Mesodermal cell (in vitro differentiated cells): Measurements from ENCODE around the gene C3orf22.
"Not testable (repeated sequence)": the region's sequence is repeated elsewhere in the genome, so short reads cannot be mapped to it uniquely, and the experiment has no call there.

Source experiments
- H3K27ac ChIP-seq: 2 replicates; pipeline ENCODE4 v1.7.0; 2013; ENCODE audit warnings: mild to moderate bottlenecking, low read depth, low read length, moderate library complexity; ENCODE audit not compliant: severe bottlenecking
- H3K36me3 ChIP-seq: 2 replicates; pipeline ENCODE4 v1.7.1; 2013; ENCODE audit warnings: mild to moderate bottlenecking, low read length, moderate library complexity; ENCODE audit not compliant: control insufficient read depth, insufficient read depth
- H3K4me1 ChIP-seq: one replicate; pipeline ENCODE4 v1.7.1; 2013; ENCODE audit warnings: mild to moderate bottlenecking, low read length; ENCODE audit not compliant: insufficient read depth, control insufficient read depth, poor library complexity, severe bottlenecking
- H3K4me3 ChIP-seq: 2 replicates; pipeline ENCODE4 v1.7.0; 2013; ENCODE audit warnings: low read length, control low read depth, mild to moderate bottlenecking; ENCODE audit not compliant: insufficient read depth, poor library complexity, severe bottlenecking; ENCODE audit errors: extremely low read depth
- H3K9me3 ChIP-seq: 2 replicates; pipeline ENCODE4 v1.7.1; 2013; ENCODE audit warnings: mild to moderate bottlenecking, low read length, moderate library complexity; ENCODE audit not compliant: control insufficient read depth
- WGBS, 2 experiments: methylation state at CpG; one replicate each; pipeline ENCODE4 v1.1.5; 2013; ENCODE audit warnings: missing lambda C conversion rate in 2 of 2; ENCODE audit not compliant: insufficient coverage in 2 of 2; 5-methylcytosine and 5-hydroxymethylcytosine counted together

The C3orf22 gene

GRCh38 chr3:126534716-126535115 is 24.0 kb downstream of the C3orf22 start:
- H3K36me3 ChIP-seq, H3K4me1 ChIP-seq, H3K4me3 ChIP-seq, H3K27ac ChIP-seq, H3K9me3 ChIP-seq: not testable (repeated sequence)
- 67 to 68% methylated on average over 1 to 3 of the region's 7 CpGs for WGBS, 2 experiments

- Histone ChIP-seq H3K27ac (no peak overlapping the region), H3K4me1 (no peaks in the 10 kb centered on the region), H3K4me3 (no peak overlapping the region), H3K36me3 (no peaks in the 10 kb centered on the region), H3K9me3 (no peaks in the 10 kb centered on the region)
Measured at GRCh38 chr3:126533506-126533905, 25.2 kb downstream of the C3orf22 start.

DNA sequence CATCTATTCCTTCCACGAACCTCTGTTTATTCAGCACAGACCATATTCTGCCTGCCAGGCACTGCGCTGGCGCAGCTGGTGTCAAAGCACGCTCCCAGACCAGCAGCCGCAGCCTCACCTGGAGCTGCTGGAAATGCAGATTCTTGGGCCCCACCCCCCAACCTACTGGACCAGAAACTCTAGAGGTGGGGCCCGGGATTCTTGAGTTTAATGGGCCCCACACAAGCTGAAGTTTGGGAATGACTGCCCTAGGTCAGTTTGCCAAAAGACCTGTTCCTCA is 27.7 kb downstream of the C3orf22 start:
- Histone ChIP-seq H3K27ac (no peak overlapping the region), H3K4me3 (no peak overlapping the region)
- 89 to 94% methylated on average over 6 of the region's 6 CpGs for WGBS, 2 experiments

DNA sequence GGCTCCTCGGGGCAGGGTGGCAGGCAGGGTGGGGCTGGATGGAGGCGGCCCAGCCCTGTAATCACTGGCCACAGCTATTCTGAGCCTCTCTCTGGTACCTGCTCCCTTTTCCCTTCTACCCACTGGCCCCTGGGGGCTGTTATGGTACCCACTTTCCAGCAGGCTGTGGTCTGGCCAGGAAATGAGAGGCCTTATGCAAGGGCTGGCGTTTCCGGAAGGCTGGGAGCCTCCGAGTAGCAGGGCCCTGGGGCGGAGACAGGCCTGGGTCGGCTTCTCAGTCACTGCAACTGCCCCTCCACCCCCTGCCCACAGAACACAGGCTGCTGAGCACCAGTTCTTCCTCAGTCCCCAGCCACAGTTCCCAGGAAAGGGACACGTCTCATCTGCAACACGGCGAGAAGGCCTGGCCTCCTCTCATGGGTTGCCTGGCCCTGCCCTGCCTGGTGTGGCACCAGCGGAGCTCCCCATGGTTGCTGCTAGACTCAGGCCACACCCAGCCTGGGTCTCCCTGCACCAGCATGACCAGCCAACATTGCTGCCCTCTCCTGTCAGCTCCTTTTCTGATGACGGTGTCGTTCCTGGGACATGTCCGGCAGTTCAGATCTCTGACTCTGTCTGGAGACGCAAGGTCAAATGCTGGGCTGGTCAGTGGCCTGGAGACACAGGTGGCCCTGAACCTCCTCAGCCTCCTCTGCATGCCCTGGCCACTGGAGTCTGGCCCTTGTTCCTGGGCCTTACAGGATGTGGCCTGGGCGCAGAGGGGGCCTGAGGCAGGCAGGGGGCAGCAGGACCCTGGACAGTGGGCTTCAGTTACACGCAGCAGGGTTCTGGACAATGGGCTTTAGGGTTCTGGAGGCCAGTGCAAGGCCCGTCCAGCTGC is 28.3 kb downstream of the C3orf22 start:
- Histone ChIP-seq H3K4me3 (no peak overlapping the region), H3K4me1 (no peaks in the 10 kb centered on the region), H3K27ac (no peak overlapping the region), H3K9me3 (no peaks in the 10 kb centered on the region), H3K36me3 (no peaks in the 10 kb centered on the region)
- WGBS, 2 experiments = 85 to 86% methylated on average over 18 of the region's 18 CpGs

More for the DNA sequence above, 27.7 kb downstream of the C3orf22 start:
- Histone ChIP-seq H3K36me3 (no peaks in the 10 kb centered on the region), H3K4me1 (no peaks in the 10 kb centered on the region), H3K9me3 (no peaks in the 10 kb centered on the region)

DNA sequence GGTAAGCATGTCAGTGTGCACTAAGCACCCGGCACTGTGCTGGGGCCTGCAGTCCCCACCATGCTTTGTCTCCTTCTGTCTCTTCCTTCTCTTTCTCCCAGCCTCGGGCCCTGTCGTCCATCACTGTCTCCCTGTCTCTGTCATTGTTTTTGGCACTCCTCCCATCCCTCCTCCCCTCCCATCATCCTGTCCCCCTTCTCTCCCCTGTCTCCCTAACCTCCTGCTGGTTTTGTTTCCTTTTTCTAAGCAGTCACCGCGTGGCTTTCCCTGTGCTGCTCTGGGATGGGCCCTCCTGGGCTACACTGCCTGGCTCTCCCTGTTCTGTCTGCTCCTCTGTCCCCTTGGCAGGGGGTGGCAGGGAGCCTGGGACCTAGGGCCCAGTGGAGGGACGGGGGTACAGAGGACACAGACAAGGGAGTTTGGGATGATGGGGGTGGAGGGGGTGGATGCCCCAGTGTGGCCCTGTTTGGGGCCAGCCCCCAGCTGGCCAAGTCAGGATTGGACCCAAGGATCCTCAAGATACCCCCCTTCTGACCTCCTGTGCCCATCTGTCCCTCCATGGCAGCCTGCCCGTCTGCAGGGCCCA is 29.1 kb downstream of the C3orf22 start:
- H3K27ac ChIP-seq = no peak overlapping the region
- H3K9me3 ChIP-seq = no peaks in the 10 kb centered on the region
- H3K36me3 ChIP-seq = no peaks in the 10 kb centered on the region
- 58 to 67% methylated on average over 6 of the region's 7 CpGs for WGBS, 2 experiments
- H3K4me1 ChIP-seq = no peaks in the 10 kb centered on the region
- no peak overlapping the region for H3K4me3 ChIP-seq

GRCh38 chr3:126528800-126529541 is 29.8 kb downstream of the C3orf22 start:
- 91 to 96% methylated on average over 9 to 13 of the region's 14 CpGs for WGBS, 2 experiments
- Histone ChIP-seq H3K27ac (no peak overlapping the region), H3K4me3 (no peak overlapping the region), H3K36me3 (no peaks in the 10 kb centered on the region), H3K4me1 (no peaks in the 10 kb centered on the region), H3K9me3 (no peaks in the 10 kb centered on the region)

GRCh38 chr3:126528419-126528799 is 30.3 kb downstream of the C3orf22 start:
- no peaks in the 10 kb centered on the region for H3K4me1 ChIP-seq
- H3K4me3 ChIP-seq = no peak overlapping the region
- 67 to 79% methylated on average over 1 to 2 of the region's 5 CpGs for WGBS, 2 experiments
- no peaks in the 10 kb centered on the region for H3K9me3 ChIP-seq
- H3K36me3 ChIP-seq = no peaks in the 10 kb centered on the region
- H3K27ac ChIP-seq = no peak overlapping the region

- Histone ChIP-seq H3K4me1 (no peaks in the 10 kb centered on the region), H3K27ac (no peak overlapping the region), H3K9me3 (no peaks in the 10 kb centered on the region), H3K4me3 (no peak overlapping the region), H3K36me3 (no peaks in the 10 kb centered on the region)
- WGBS, 2 experiments = 65 to 71% methylated on average over 4 of the region's 6 CpGs
Measured at GRCh38 chr3:126527455-126528211, 31.1 kb downstream of the C3orf22 start.

- no peaks in the 10 kb centered on the region for H3K4me1 ChIP-seq
- H3K36me3 ChIP-seq = no peaks in the 10 kb centered on the region
- no peak overlapping the region for H3K4me3 ChIP-seq
- WGBS, 2 experiments = 74 to 89% methylated on average over 3 to 5 of the region's 7 CpGs
- H3K27ac ChIP-seq = no peak overlapping the region
- H3K9me3 ChIP-seq = no peaks in the 10 kb centered on the region
Measured at GRCh38 chr3:126527006-126527405, 31.7 kb downstream of the C3orf22 start.

DNA sequence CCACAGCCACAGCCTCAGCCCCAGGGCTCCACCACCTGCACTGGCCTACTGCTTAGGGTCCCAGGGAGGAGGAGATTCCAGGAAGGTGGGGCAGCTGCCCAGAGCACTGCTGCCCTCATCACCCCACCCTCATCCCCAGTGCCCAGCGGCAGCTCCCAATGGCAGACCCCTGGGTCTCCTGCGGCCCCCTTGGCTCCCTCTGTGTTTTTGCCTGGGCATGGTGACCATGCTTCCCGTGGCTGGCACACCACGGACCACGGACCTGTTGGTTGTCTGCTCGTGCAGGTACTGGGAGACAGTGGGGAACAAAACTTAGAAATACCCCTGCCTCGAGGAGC is 32.1 kb downstream of the C3orf22 start:
- Histone ChIP-seq H3K36me3 (no peaks in the 10 kb centered on the region), H3K9me3 (no peaks in the 10 kb centered on the region), H3K4me3 (no peak overlapping the region), H3K27ac (no peak overlapping the region), H3K4me1 (no peaks in the 10 kb centered on the region)
- WGBS, 2 experiments = 79 to 92% methylated on average over 5 of the region's 7 CpGs
